HG03558 (cell line): Measurements from ENCODE around the gene HS6ST1.

Experiments
- ATAC-seq: cut with Tn5 transposase; IDR thresholded peaks from one replicate; pipeline ENCODE4 v1.9.1; 2021; ENCODE audit warnings: moderate number of reproducible peaks; ENCODE audit not compliant: unreplicated experiment; ENCODE audit errors: extremely low read depth

The HS6ST1 gene, protein sequence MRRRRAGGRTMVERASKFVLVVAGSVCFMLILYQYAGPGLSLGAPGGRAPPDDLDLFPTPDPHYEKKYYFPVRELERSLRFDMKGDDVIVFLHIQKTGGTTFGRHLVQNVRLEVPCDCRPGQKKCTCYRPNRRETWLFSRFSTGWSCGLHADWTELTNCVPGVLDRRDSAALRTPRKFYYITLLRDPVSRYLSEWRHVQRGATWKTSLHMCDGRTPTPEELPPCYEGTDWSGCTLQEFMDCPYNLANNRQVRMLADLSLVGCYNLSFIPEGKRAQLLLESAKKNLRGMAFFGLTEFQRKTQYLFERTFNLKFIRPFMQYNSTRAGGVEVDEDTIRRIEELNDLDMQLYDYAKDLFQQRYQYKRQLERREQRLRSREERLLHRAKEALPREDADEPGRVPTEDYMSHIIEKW

DNA sequence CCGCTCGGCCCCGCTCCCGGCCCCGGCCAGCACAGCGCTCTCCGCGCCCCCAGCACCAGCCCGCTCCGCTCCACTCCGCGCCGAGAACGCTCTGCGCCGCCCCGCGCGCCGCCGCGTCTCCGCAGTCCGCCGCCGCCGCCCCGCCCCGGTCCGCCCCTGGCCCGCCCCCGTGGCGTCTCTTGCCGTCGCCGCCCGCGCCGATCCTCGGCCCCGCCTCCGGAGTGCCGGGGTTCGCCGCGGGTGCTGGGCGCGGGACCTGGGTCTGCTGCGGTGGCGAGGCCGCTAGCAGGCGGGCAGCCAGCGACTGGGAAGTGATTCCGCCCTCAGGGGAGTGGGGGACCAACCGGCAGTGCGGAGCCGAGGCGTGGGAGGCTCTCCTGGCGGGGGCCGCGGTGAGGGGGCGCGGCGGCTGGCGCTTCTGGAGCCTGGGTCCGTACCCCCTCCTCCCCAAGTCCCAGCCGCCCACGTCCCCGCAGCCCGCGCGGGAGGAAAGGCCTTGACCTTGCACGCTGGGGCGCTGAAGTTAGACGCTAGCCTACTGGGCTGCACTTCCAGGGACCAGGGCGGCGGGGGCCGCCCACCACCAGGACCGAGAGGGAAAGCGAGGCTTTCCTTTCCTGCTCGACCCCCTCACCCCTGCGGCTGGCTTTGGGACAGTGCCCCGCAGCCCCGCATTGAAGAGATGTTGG is at the start of gene HS6ST1:
Gene HS6ST1, minus strand, starts transcription at position 93 of the 689 bp plus-strand sequence. CDS start 305 bp downstream, outside the sequence.
- peak; percentile 26 for ATAC-seq

DNA sequence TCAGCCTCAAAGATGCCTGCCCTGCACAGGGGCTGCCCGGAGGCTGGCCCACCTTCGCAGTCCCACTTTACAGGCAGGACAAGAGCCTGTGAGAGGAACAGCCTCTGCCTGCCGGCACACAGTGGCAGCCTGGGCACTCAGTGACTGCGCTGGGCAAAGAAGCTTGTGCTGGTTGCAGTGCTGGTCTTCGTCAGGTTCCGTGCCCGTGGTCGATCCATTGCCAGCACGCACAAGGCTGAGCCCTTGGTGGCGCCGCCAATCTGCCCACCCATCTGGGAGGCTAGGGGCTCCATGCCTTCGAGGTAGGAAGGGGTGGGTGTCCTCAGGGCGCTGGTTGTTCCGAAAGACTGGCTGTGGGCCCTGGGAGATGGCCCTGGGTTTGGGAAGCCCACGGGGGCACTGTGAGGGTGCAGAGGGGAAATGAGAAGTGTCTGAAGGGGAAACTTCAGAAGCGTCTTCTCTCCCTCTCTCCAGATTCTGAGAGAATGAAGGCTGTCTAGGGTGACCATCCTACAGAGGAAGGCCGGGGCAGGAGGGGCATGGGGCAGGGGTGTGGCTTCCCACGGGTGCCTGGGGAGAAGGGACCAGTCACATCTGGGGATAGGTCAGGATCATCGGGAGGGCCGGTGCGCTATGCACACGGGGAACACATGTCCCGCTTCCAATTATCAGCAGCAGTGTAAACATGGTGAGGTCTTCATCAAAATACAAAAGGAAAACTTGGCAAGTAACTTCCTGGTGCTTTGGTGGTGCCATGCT is 49.1 kb upstream of the HS6ST1 start:
- no peak for ATAC-seq

DNA sequence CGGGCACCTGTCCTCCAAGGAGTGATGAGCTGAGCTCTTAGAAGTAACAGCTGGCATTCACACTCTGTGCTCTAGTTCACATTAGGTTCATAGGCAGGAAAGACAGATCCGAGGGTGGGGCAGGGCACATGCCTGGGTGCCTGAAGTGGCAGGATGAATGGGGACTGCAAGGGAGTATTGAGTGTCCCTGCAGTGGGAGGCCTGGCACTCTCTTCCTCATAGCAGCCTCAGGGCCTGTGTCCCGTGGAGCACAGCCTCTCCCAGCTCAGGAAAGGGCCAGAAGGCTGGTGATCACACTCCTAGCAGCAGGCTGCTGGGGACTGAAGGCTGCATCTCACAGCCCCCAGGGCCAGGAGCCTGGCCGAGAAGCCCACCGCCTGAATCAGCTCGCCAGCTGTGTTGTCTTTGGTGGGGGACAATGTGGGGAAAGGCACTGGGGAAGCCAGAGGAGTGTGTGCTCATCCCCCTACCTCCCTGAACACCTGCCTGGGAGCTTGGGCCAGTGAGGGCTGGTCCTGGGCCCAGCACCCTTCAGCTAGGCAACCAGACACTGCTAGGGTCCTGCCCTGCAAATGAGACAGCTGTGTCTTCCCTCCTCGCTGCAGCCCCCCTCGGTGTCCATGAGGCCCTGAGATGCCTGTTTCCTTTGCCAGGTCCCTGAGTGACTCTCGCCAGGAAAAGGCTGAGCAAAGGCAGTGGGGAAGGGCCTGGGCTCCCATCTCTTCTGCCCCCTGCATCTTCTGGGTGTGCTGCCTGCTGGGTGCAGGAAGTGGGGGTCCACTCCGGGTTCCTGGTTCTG is 48.2 kb upstream of the HS6ST1 start:
- no peak for ATAC-seq

DNA sequence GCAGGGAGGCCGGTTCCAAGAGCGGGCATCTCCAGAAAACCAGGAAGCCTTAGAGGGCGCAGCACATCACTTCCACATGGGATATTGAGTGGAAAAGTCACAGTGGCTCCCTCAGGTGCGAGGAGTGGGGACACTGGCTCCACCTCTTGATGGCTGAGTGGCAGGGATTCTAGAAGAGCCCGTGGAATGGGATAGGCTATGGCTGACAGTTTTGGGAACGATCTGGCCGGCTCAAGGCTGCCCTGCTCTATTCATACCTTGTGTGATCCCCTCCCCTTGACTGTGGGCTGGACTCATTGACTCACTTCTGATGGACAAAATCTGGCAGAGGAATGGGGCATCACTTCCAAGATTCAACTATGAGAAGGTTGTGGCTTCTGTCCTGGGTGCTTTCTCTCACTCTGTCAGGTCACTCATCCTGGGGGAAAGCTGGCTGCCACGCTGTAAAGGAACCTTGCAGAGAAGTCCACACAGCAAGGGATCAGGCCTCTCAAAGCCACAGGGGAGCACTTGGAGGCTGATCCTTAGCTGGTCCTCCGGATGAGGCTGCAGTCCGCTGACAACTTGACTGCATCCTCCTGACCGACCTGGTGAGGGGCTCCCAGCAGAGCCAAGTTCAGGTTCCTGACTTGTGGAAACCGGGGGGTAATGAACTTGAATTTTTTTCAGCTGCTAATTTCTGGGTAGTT is 46.7 kb upstream of the HS6ST1 start:
- no peak for ATAC-seq

DNA sequence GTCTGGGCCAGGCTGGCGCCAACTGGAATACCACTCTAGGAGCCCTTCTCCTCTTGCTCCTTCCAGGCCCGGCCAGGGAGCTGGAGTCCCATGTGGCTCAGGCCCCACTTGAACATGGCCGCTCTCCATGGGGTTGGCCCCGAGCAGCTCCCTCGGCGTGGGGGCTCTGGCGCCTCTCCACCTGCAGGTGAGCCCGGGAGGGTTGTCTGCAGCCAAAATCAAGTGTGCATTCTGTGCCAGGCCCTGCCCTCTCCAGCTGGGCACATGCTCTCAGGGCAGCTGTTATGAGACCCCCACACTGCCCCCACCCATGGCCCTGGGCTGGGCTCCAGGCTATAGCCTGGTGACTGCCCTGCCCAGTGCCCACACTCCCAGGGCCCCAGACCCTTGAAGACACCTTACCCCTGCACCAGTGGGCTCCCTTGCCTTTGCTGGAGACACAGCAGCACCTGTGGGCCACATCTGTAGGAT is 45.8 kb upstream of the HS6ST1 start:
- no peak for ATAC-seq

DNA sequence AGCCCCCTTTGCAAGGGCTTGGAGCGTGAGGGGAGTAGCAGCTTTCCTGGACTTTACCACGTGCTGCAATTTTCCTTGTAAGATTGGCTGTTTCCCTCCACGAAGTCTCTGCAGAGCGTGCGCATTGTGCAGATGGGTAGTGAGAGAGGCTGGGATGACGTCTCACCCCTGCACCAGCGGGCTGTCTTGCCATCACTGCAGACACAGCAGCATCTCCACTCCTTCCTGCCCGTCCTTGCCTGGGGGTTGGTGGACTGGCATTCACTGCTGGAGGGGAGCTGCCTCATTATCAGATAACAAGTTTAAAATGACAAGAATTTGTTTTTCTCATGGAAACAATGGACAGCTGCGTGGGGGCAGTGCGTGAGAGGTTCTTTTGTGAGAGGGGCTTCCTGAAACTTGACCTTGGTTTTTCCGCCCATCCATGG is 45.3 kb upstream of the HS6ST1 start:
- no peak for ATAC-seq

DNA sequence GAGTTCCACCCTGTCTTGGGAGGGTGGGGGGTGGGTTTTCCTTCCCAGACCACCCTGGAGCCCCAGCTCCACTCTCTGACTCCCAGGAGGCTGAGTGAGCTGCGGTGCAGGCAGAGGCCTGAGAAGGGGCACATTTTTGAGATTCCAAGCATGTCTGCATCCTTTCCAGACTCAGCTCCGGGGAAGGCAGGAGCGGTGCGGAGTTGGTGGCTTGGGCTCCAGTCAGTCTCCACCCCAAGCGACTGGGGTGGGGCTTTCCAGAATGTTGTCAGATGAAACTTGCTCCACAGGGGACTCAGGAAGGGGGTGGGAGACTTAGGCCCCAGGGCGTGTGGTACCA is 44.2 kb upstream of the HS6ST1 start:
- no peak for ATAC-seq

DNA sequence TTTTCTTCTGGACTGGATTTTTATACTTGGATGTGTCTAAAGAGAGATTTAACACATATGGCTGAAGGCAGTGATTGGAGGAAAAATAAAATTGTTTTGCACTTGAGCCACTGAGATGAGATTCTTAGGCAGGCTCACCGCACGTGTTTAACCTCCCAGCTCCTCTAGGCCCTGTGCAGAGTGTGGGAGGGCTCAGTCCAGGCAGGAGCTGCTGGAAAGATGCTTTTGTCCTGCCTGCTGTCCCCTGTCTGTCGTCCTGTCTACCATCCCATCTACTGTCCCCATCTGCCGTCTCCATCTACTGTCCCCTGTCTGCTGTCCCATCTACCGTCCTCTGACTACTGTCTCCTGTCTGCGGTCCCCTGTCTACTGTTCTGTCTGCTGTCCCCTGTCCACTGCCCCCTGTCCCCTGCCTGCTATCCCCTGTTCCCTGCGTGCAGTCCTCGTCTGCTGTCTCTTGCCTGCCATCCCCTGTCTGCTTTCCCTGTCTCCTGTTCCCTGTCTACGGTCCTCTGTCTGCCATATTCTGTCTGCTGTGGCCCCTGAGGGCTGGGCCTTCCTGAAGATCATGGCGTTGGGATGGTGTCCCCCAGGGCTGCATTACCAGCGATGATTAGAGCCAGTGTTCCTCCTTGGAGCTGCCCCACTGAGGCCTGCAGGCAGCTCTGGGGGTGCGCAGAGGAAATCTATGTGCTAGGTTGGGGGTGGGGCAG is 43.7 kb upstream of the HS6ST1 start:
- no peak for ATAC-seq

DNA sequence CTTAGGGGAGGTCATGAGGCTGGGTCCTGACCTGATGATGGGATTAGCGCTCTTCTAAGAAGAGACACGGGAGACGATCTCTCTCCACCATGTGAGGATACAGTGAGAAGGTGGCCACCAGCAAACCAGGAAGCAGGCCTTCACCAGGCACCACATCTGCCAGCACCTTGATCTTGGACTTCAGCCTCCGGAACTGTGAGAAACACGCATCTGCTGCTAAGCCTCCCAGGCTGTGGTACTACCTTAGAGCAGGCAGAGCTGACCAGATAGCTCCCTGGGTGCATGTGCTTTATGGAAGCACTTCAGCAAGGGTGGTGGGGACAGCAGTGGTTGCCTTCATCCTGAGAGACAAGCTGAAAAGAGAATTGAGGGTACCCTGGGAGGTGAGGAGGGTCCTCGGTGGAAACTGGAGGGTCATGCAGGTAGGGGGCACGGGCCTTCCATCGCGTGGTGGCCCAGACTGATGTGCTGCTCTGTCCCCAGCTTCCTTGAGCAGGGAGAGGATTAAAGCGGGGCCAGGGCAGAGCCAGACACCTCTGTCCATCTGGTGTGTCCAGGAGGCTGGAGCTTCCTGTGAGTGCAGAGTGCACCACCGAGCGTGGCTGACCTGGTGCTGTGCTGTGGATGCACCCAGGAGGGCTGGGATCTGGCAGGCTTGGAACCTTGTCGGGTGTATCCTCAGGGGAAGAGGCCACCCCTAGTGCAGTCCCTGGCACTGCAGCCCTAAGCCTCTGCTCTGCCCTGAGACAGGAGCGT is 42.9 kb upstream of the HS6ST1 start:
- no peak for ATAC-seq

DNA sequence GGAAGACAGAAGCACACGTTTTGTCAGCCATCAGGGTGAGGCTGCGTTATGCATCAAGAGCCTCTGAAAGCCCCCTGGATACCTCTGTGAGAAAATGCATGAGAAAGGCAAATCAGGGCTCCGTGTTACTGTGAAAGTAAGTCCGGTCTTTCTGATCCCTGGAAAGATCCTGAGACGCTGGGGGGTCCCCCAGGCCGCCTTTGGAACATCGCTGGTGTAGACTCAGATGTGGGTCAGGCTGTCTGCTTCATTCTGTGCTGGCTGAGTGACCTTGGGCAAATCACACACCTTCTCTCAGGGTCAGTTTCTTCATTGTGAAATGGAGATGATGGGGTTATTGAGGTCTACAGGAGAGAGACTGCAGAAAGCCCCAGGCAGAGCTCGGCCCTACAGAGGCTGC is 42.0 kb upstream of the HS6ST1 start:
- no peak for ATAC-seq

DNA sequence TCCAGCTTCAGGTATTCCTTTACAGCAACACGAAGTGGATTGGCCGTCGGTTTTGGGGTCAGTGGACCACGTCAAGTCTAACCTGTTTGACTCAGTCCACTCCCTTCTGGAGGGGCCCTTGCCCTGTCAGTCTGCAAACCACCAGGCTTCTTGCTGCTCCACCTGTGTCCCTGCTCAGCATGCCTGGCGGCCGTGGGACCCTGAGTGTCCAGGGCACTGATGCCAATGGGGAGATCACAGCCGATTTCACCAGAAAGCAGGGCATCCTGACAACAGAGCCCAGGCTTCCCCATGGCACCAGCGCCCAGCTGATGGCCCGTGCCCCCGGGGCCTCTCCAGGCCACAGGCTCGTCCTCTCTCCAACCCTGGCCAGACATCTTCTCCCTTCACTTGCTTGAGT is 41.2 kb upstream of the HS6ST1 start:
- no peak for ATAC-seq

DNA sequence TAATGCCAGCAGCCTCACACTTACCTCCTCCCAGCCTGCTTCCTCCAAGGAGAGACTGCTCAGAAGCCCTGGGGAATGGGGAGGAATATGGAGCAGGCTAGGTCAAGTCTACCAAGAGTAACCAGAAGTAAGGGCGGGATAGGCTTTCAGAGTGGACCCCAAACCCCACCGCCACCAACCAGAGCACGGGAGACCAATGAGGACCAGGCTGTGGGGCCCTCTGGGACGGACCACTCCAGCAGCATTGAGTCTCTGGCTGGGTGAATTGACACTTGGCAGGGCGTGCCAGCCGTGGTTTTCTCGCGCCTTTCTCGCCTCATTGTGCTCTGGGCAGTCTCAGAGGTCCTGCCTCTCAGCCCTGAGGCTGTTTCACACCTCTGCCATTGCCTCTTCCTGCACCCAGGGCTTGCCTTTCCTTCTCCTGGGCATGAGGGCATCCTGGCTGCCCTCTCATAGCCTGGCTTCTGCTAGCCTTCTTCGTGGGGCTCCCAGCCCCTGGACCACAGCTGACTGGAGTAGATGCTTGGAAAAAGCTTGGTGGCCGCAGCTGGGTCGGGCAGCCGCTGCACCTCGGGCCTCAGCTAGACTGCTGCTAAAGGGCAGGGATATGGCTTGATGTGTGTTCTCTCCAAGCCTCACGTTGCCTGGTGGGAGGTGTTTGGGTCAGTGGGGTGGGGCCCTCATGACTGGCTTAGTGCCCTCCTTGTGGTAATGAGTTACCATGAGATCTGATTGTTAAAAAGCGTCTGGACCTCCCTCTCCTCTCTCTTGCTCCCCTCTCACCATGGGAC is 40.5 kb upstream of the HS6ST1 start:
- ATAC-seq: no peak

DNA sequence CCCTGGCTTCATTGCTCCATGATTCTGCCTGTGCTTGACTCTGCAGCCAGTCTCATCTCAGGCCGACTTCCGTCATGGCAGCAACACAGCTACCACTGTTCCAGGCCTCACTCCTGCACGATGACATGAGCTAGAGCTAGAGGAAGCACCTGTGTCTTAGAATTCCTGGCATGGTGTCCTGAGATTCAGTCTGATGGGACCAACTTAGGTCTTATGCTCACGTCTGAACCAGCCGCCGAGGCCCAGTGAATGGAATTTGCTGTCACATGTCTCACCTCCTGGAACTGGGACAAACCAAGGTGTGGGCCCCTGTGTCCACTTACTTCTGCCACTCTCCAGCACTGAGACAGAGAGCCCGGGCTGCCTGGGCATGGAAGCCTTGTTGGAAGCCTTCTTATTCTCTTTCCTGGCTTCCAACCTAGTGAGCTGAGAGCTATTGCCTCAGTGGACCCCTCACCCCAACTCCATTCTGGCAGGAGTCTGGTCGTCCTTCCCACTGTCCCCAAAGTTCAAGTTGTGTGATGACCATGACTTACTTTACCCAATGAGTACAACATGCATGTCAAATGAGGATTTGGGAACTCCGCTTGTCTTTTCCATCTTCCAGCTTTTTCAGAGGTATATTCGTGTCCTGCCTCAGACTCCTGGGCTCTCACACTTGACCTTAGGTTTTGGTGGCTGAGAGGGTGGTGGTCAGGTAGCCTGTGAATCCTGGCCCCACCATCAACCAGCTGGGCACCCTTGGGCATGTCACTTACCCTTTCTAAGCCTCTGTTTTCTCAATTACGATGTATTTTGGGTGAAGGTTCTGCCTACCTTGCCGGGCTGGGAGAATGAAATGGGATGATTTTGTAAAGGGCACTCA is 39.1 kb upstream of the HS6ST1 start:
- ATAC-seq: no peak

DNA sequence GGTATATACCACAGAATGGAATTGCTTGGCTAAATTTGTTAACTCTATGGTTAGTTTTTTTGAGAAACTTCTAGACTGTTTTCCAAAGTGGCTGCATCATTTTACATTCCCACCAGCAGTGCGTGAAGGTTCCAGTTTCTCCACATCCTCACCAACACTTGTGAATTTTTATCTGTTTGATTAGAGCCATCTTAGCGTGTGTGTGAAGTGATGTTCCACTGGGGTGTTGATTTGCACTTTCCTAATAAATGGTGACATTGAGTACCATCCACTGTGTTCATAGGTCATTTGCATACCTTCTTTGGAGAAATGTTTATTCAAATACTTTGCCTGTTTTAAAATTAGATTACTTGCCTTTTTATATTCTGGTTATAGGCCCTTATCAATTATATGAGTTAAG is 37.5 kb upstream of the HS6ST1 start:
- ATAC-seq: no peak

DNA sequence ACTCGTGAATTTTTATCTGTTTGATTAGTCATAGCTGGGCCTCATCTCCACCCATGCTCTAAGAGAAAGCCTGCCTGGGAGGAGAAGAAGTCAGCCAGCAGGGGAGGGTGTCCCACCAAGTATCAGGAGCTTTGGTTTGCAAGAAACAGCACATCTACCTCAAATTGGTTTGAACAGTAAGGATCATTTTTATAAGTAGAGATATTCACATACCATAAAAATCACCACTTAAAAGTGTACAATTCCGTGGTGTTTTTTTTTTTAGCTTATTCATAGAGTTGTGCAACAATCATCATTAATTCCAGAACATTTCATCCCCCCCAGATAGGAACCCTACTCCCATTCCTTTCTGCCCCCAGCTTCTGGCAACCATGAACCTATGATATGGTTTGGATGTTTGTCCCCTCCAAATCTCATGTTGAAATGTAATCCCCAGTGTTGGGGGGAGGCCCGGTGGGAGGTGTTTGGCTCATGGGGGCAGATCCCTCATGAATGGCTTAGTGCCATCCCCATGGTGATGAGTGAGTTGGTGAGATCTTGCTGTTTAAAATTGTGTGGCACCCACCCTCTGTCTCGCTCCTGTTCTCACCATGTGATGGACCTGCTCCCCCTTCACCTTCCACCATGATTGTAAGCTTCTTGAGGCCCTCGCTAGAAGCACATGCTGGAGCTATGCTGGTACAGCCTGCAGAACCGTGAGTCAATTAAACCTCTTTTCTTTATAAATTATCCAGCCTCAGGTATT is 36.2 kb upstream of the HS6ST1 start:
- no peak for ATAC-seq

DNA sequence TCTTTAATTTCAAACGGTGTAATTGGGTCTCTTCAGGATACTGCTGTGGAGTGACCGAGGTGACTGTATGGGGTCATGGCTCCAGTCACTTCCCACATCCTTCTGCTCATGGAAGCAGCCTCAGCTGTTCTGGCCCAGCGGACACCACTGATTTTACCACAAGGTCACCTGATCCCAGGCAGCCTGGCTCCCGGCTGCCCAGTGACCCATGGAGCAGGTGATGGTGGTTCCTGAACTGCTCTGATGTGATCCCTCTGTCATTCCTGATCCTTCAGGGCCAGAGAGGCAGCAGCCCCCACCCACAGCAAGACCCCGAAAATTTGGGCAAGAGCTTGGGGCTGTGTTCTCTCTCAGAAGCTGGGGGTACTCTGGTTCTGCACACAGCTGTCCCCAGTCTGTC is 35.5 kb upstream of the HS6ST1 start:
- ATAC-seq: no peak
